Kidney epithelial cell (primary cell): Measurements from ENCODE around the gene FGF22. TPM values are rescaled to one million over a fixed set of nuclear protein-coding genes. Genes with fewer than 3 reads are reported as not detected.

Source experiments
- DNase-seq: peaks from one replicate; pipeline ENCODE4 v3.0.0-alpha.2; 2010; ENCODE audit warnings: low read depth
- H3K27me3 ChIP-seq: 2 replicates; pipeline ENCODE4 v1.6.0; 2011; ENCODE audit warnings: low read length; ENCODE audit not compliant: control insufficient read depth, insufficient read depth
- H3K36me3 ChIP-seq: 2 replicates; pipeline ENCODE4 v1.5.1; 2011; ENCODE audit warnings: low read length; ENCODE audit not compliant: control insufficient read depth, insufficient read depth
- H3K4me3 ChIP-seq: 2 replicates; pipeline ENCODE4 v1.5.1; 2011; ENCODE audit warnings: low read depth, mild to moderate bottlenecking, control low read depth, low read length
- CTCF ChIP-seq: IDR thresholded peaks from 2 replicates; pipeline ENCODE4 v1.5.1; 2011; ENCODE audit warnings: mild to moderate bottlenecking, moderate library complexity, low read length, control low read depth, inconsistent platforms; ENCODE audit not compliant: insufficient read depth, poor library complexity, severe bottlenecking
- total RNA-seq: library from RNA; depleted of rRNA; stranded (reverse); fragments of >200 nt; gene quantifications from 2 replicates; pipeline ENCODE4 v1.2.3, GENCODE V29; 2015

FGF22 gene
- total RNA-seq, 1 donor from 2014 or later, result not detected

- no peak overlapping the region for H3K4me3 ChIP-seq
- TF ChIP-seq CTCF, result no peak
- H3K27me3 ChIP-seq, result peaks cover 2% of the 10 kb centered on the region
- no peak for DNase-seq
- no peaks in the 10 kb centered on the region for H3K36me3 ChIP-seq
These were observed 4.1 kb downstream of the FGF22 start for GRCh38 chr19:643736-644135.

GRCh38 chr19:644363-644762 is 4.7 kb downstream of the FGF22 start:
- Histone ChIP-seq H3K27me3 (peaks cover 2% of the 10 kb centered on the region), H3K36me3 (no peaks in the 10 kb centered on the region), H3K4me3 (no peak overlapping the region)
- no peak for TF ChIP-seq CTCF
- DNase-seq, result no peak

GRCh38 chr19:644789-645188 is 5.1 kb downstream of the FGF22 start:
- no peak for DNase-seq
- no peaks in the 10 kb centered on the region for H3K36me3 ChIP-seq
- H3K27me3 ChIP-seq, result peaks cover 2% of the 10 kb centered on the region
- H3K4me3 ChIP-seq, result no peak overlapping the region
- no peak for TF ChIP-seq CTCF

DNA sequence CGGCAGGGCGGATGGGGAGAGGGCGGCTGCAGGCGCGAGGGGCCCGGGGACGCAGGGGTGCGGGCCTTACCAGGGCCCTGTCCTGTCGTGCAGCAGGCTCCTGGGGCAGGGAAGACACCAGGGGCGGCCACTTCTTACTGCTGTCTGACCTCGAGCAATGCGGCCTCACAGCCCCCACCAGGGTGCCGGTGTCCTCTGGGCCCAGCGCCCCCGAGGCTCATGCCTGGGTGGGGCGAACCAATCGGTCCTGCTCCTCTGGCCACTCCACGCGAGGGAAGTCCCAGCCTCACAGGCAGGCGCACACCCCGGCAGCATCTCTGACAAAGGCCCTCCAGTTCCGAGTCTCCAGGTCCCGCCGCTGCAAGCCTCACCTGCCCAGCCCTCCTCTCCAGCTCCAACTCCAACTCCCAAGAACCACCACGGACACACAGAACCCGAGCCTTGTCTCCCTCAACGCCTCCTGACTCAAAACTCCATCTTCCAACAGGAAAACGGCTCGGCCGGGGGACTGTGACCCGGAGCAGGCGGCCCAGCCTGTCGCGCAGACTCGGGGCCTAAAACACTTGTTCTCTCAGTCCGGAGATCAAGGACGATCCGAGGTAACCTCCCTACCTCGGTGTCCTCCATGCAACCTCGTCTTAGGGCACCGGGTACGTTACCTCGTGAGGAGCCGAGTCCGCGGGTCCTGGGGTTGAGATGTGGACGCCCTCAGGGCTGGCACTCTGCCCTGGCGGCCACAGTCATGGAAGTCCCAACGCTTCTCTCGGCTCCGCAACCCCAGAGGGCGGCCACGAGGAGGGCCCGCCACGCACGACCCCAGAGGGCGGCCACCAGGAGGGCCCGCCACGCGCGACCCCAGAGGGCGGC is 6.5 kb downstream of the FGF22 start:
- DNase-seq, result no peak
- TF ChIP-seq CTCF, result no peak
- H3K4me3 ChIP-seq, result no peak overlapping the region
- no peaks in the 10 kb centered on the region for H3K27me3 ChIP-seq
- no peaks in the 10 kb centered on the region for H3K36me3 ChIP-seq

GRCh38 chr19:646779-647565 is 7.3 kb downstream of the FGF22 start:
- Histone ChIP-seq H3K27me3 (no peaks in the 10 kb centered on the region), H3K4me3 (no peak overlapping the region), H3K36me3 (no peaks in the 10 kb centered on the region)
- TF ChIP-seq CTCF, result no peak
- no peak for DNase-seq
